GM08714 (cell line): ENCODE measurements around the gene CIB1.
A peak's percentile ranks its signal among the peaks of the same experiment; 100 is the strongest.
"Not testable (repeated sequence)": the region's sequence is repeated elsewhere in the genome, so short reads cannot be mapped to it uniquely, and the experiment has no call there.

Source experiments
- H3K4me3 ChIP-seq: fragments of 200-500 bp; sonication (Bioruptor generic); 2 replicates; pipeline ENCODE4 v1.5.1; 2014; ENCODE audit warnings: mild to moderate bottlenecking, low read length, inconsistent platforms
- ZNF274 ChIP-seq: IDR thresholded peaks from 2 replicates; pipeline ENCODE4 v1.6.1; 2012; ENCODE audit warnings: mild to moderate bottlenecking, low read depth, low read length

Gene CIB1

DNA sequence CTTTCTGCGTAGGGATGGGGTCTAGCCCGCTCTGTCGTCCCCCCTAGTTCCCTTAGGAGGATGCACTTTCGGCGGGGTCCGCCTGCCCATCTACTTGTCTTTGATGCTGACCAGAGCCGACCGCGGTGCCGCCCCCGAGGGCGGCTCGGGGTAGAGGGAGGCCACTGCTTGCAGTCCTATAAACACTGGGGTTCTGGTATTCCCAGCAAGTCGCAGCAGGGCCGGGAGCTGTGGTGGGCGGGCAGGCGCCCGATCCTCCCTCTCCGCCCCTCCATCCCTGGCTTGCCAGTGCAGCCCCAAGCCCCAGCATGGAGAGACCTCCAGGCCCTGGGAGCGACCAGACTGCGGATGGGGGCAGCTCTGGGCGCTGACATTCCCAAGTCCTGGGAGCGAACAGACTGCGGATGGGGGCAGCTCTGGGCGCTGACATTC is 31.8 kb downstream of the CIB1 start:
- TF ChIP-seq ZNF274: no peak
- H3K4me3 ChIP-seq: peak overlapping the region; percentile 73

DNA sequence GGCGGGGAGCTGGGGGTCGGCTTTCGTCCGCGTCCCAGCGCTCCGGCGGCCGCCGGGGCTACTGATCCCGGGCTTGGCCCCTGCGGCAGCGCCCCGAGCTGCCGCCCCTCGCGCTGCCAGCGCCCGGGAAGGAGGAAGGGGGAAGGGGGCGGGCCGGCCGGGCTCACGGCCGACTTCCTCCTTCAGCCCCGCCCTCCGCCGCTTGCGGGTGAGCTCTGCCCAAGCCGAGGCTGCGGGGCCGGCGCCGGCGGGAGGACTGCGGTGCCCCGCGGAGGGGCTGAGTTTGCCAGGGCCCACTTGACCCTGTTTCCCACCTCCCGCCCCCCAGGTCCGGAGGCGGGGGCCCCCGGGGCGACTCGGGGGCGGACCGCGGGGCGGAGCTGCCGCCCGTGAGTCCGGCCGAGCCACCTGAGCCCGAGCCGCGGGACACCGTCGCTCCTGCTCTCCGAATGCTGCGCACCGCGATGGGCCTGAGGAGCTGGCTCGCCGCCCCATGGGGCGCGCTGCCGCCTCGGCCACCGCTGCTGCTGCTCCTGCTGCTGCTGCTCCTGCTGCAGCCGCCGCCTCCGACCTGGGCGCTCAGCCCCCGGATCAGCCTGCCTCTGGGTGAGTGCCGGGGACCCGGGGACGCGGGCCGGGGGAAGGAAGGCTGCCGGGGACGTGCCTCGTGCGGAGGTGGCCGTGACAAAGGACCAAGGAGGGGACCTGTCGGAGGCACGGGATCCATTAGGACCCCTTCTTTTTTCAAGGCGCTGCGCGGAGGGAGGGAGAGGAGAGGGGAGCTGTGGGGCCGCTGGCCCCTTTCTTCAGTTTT is 32.4 kb downstream of the CIB1 start, which contains the start of gene SEMA4B:
TSS of gene SEMA4B (plus strand) at position 201 of the 814 bp plus-strand sequence. CDS start at position 450, 249 bp downstream.
- TF ChIP-seq ZNF274: no peak
- peak within 1 kb of the TSS; percentile 73 for H3K4me3 ChIP-seq

DNA sequence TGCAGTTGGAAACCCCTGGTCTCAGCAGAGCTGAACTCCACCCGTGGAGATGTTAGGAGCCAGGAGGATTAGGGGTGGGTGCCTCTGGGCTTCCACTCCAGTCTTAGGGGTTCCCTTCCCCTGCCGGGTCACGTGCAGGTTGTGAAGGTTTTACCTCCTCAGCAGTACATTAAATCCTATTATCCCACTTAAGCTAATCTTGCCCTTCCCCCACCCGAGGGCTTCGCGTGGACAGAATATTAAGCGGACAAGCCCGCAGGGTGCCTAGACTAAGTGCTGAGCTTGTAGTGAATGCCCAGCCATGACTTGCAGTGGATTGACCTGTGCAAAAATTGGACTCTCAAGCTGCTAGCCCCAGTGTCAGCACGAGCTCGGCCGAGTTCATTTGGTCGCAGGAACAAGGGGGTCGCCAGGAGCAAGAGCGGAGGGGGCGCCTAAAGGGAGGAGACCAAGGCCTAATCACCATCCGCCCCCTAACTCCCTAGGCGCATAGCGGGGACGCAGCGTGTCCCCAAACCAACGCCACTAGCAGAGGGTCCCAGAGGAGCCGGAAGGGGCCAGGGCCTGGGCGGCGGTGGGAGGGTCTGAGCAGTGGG is 33.1 kb downstream of the CIB1 start:
- TF ChIP-seq ZNF274: no peak
- peak overlapping the region; percentile 73; the same call in 1 of the 2 replicates for H3K4me3 ChIP-seq

DNA sequence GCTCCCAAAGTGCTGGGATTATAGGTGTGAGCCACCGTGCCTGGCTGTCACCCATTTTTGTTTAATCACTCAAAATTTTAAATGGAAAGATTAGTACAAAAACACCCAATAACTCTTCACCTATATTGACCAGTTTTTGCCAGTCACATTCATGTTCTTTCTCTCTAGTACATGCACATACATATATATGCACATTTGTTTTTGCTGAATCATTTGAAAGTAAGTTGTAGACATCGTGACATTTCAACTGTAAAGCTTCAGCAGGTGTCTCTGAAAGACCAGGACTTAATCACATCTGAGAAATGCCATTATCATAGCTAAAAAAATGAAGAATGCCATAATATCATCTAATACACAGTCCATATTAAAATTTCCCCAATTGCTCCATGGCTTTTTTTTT is 39.1 kb downstream of the CIB1 start:
- H3K4me3 ChIP-seq: no peak overlapping the region
- no peak for TF ChIP-seq ZNF274

DNA sequence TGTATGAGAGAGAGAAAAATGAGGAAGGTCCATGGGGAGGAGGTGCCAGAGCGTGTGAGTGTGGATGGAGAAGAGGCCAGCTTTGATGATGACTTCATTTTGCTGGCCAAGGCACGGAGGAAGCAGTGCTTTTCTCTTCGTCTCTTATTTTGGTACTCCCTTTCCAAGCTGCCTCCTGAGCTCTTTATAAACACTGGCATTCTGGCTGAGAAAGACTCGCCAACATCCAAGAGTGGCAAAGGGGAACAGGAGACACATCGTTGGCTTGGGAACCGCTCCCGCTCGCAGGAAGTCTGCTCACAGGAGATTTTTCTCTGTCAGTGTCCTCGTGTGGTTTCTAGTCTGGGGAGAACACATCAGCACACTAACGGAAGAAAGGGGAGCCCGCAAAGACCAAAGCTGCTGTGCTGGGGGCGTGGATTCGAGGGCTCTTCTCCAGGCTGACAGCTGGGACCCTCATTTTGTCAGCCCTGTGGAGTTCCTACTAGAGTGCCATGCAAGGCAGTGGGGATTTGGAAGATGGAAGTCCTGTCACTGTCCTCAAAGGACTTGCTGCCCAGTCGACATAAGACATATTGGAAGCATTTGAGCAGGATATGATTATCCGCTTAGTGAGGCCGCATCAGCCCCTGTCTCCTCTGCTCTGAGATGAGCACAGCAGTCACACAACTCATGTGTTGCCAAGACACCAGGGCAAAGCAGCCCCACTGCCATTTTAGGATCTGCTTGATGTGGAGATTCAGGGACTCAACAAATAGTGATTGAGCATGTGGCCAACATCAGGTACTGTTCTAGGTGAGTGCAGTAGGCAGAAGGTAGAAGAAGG is 40.6 kb downstream of the CIB1 start:
- no peak overlapping the region for H3K4me3 ChIP-seq
- no peak for TF ChIP-seq ZNF274

DNA sequence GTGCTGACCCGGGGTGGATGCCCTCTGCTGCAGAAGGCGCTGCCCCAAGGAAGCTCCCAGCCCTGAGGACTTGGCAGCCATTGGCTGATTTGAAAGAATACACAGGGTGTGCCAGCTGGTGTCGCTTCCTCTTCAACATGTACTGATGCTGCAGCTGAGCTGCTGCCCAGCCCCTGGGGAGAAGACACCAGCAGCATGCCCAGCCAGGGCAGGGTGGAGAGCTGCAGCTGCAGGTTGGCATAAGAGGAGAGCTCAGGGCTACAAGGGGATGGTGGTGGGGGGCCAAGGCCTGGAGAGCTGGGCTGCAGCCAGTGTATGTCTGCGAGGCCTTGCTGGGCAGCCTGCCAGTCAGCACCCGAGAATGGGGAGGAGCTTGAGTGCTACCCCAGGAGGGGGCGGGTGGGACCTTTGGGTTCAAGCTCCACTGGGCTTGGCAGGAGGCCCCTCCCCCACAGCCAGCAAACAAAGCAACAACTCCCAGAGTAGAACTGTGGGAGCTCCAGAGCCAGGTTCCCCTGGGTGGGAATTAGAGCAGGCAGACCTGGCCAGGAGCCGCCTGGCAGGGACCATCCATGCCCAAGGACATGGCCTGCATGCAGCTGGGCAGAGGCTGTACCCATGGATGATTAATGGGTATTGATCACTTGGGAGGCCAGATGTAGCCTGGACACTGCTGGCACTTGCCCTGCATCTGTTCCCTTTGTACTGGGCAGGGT is 41.8 kb downstream of the CIB1 start:
- H3K4me3 ChIP-seq: no peak overlapping the region; the same call in 1 of the 2 replicates
- TF ChIP-seq ZNF274: no peak

DNA sequence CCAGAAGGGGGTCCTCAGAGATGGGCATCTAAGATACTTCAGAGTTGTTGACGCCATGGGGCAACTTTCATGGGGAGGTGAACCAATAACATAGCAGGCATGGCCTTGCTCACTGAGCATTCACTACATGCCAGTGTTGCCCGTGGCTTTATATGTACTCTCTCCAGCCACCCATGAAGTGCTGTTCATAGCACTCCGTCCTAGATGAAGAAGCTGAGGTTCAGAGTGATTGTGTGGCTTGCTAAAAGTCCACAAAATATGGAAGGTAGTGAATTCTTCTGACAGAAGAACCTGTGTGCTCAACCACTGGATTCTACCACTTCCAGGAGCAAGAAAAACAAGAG is 42.4 kb downstream of the CIB1 start:
- H3K4me3 ChIP-seq: no peak overlapping the region; the same call in 1 of the 2 replicates

DNA sequence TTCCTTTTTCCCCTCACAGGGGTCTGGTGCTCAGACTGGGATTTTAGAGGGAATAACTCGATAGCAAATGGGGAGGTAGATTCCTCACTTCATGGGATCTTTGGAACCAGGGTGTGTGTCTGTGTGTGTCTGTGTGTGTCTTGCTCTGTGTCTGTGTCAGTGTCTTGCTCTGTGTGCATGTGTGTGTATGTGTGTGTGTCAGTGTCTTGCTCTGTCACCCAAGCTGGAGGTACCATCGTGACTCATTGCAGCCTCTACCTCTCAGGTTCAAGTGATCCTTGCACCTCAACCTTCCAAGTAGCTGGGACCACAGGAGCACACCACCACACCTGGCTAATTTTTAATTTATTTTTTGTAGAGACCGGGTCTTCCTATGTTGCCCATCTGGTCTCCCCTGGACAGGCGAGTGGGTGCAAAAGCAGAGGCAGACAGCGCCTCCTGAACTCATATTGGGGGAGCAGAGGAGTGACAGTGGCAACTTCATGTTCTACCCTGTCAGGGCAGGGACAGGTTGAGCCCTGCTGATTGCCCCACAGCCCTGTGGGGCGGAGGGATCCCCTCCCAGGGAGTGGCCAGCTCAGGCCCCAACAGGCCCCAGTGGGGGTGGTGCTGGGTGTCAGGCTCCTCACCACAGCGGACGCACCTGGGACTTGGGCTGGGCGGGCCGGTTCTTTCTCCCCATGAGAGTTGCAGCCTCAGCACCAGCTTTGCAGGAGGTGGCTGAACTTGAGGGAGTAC is 43.0 kb downstream of the CIB1 start:
- no peak for TF ChIP-seq ZNF274

More for the DNA sequence above, 42.4 kb downstream of the CIB1 start:
- no peak for TF ChIP-seq ZNF274

DNA sequence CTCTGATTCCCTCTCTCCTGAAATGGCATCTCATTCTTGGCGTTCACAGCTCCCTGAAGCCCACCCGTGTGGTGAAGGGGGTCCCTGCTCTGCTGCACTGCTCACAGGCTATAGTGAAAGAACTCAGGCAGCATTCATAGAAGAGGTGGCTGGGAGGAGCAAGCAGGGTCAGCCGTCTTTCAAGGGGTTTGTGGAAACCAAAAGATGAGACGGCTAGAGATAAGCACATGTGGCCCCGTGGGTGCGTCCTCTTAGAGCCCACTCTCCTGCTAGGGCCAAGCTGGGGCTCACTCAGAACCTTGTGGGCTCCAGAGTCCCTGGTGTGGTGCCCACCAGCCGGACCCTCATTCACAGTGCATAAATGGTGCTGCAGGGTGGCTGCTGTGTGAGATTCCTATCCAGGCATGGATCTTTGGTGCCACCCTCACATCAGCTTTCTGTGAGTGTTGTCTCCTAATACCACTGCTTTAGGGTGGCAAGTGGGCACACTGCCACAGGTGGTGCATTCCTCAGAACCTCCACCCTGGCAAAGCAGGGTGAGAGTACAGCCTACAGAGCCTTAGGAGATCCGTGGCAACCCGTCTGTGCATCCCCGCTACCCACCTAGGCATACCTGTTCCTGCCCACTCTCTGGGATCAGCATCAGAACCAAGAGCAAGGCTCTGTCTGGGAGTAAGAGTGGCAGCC is 43.8 kb downstream of the CIB1 start:
- no peak overlapping the region for H3K4me3 ChIP-seq
- no peak for TF ChIP-seq ZNF274

More for the DNA sequence above, 43.0 kb downstream of the CIB1 start:
- H3K4me3 ChIP-seq: no peak overlapping the region; the same call in 1 of the 2 replicates

DNA sequence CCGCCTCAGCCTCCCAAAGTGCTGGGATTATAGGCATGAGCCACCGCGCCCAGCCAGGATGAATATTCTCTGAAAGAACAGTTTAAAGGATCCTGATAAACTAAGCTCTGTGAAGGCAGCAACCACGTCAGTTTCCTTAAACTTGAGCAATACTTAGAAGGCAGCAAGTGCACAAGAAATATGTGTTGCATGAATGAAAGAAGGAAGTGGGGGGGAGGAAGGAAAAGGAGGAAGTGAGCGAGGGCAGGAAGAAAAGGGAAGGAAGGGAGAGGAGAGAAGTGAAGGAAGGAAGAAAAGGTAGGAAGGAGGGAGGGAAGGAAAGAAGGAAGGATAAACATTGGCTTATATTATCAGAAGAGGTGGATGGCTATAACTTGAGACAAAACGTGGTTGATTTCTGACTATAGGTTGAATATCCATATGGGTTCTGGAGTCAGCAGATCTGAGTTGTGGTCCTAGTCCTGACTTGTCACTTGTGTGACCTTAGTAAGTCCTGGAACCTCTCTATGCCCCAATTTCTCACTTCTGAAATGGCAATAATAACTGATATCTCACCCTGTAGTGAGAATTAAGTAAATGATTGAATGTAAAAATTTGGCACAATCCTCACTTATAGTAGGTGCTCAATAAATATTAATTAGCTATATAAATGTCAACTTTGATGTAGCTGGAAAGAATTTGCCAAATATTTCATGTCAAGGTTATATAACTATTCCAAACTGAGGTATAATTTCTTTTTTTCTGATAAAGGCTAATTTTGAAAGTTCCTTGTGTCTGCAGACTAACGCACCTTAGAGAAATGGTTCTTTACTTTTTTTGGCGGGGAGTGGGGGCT is 44.6 kb downstream of the CIB1 start:
- H3K4me3 ChIP-seq: no peak overlapping the region
- TF ChIP-seq ZNF274: no peak

DNA sequence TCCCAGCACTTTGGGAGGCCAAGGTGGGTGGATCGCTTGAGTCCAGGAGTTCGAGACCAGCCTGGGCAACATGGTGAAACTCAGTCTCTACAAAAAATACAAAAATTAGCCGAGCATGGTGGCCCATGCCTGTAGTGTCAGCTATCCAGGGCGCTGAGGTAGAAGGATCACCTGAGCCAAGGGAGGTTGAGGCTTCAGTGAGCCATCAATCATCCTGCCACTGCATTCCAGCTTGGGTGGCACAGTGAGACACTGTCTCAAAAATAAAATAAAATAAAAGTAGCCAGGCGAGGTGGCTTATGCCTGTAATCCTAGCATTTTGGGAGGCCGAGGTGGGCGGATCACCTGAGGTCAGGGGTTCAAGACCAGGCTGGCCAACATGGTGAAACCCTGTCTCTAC is 45.7 kb downstream of the CIB1 start:
- not testable (repeated sequence) for H3K4me3 ChIP-seq

DNA sequence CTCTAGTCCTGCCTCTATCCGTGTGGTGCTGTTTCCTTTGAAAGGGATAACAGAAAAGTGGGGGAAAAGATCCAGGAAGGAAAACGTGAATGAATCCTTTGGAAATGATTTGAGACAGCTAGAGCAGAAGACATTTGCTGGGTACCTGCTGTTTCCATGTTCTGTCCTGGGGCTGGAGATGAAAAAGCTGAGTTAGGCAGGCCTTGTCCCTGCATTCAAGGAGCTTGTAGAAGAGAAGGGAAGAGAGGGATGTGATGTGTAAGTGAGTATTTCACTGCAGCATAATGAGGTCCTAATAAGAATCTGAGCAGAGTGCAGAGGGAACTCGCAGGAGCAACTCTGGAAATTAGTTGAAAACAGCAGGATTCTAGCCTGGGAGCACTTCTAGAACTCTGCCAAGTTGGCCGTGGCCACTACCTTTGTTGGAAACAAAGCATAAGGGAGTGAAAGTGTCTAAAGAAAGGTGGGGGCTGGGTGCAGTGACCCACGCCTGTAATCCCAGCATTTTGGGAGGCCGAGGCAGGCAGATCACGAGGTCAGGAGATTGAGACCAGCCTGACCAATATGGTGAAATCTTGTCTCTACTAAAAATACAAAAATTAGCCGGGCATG is 46.4 kb downstream of the CIB1 start:
- no peak overlapping the region for H3K4me3 ChIP-seq

More for the DNA sequence above, 46.4 kb downstream of the CIB1 start:
- no peak for TF ChIP-seq ZNF274
